IMR-90 (cell line): Measurements from ENCODE around the gene CUX1. TPM values are rescaled to one million over a fixed set of nuclear protein-coding genes. Genes with fewer than 3 reads are reported as not detected.

Experiments
- ATAC-seq: fragments of 200-7000 bp; cut with Tn5 transposase; 2 replicates; pipeline ENCODE4 v1.9.1; 2020; ENCODE audit warnings: low read depth, mild to moderate bottlenecking, moderate library complexity
- BruUV-seq: library from RNA; stranded (reverse); fragments of 400-500 nt; replicated peaks from 2 replicates; lab custom pipeline; 2021; lab: Mats Ljungman, UMichigan
- CTCF ChIA-PET: fragments of 300-600 bp; formaldehyde crosslinking; extraction: SDS; loops from one replicate; lab custom pipeline; 2021; ENCODE audit warnings: antibody characterized with exemption; lab: Yijun Ruan, JAX
- POLR2A ChIA-PET: fragments of 300-600 bp; sonication (Branson Sonifier 250); formaldehyde crosslinking; loops from one replicate; lab custom pipeline; 2022; ENCODE audit warnings: antibody characterized with exemption; ENCODE audit not compliant: unreplicated experiment; lab: Charles Lee
- DNase-seq: peaks from one replicate; pipeline ENCODE4 v3.0.0; 2013
- H2AFZ ChIP-seq: replicated peaks from 2 replicates; pipeline ENCODE3; 2013; ENCODE audit warnings: low read length, mild to moderate bottlenecking; ENCODE audit not compliant: poor library complexity
- H2AK5ac ChIP-seq: 2 replicates; pipeline ENCODE4 v1.6.1; 2013; ENCODE audit warnings: low read depth, low read length, inconsistent platforms
- H2AK9ac ChIP-seq: replicated peaks from 2 replicates; pipeline ENCODE3; 2013; ENCODE audit warnings: mild to moderate bottlenecking, low read depth, low read length, moderate library complexity; ENCODE audit not compliant: poor library complexity
- H2BK120ac ChIP-seq: 2 replicates; pipeline ENCODE4 v1.6.1; 2013; ENCODE audit warnings: low read depth, low read length, inconsistent platforms
- H2BK15ac ChIP-seq: 3 replicates; pipeline ENCODE4 v1.6.1; 2013; ENCODE audit warnings: low read depth, low read length, inconsistent platforms
- H2BK20ac ChIP-seq: 2 replicates; pipeline ENCODE4 v1.6.1; 2013; ENCODE audit warnings: low read depth, mild to moderate bottlenecking, inconsistent platforms, low read length, moderate library complexity
- H2BK5ac ChIP-seq: 2 replicates; pipeline ENCODE4 v1.6.1; 2013; ENCODE audit warnings: mild to moderate bottlenecking, low read depth, low read length, inconsistent platforms; ENCODE audit not compliant: poor library complexity, severe bottlenecking
- H3K14ac ChIP-seq: replicated peaks from 2 replicates; pipeline ENCODE4 v1.6.1; 2013; ENCODE audit warnings: low read depth, low read length, inconsistent platforms
- H3K18ac ChIP-seq: 2 replicates; pipeline ENCODE4 v1.6.1; 2013; ENCODE audit warnings: low read depth, low read length, control low read depth
- H3K23ac ChIP-seq: 2 replicates; pipeline ENCODE4 v1.6.1; 2013; ENCODE audit warnings: low read depth, low read length, inconsistent platforms
- H3K27ac ChIP-seq: 2 replicates; pipeline ENCODE4 v1.5.1; 2013; ENCODE audit warnings: mild to moderate bottlenecking, control low read depth, low read length; ENCODE audit not compliant: insufficient read depth
- H3K27me3 ChIP-seq: 2 replicates; pipeline ENCODE4 v1.6.1; 2013; ENCODE audit warnings: low read length; ENCODE audit not compliant: control insufficient read depth, insufficient read depth
- H3K36me3 ChIP-seq: 2 replicates; pipeline ENCODE4 v1.6.1; 2013; ENCODE audit warnings: low read length, mixed read lengths; ENCODE audit not compliant: control insufficient read depth, insufficient read depth
- H3K4ac ChIP-seq: 2 replicates; pipeline ENCODE4 v1.6.1; 2013; ENCODE audit warnings: low read depth, low read length, inconsistent platforms
- H3K4me1 ChIP-seq: 2 replicates; pipeline ENCODE4 v1.6.1; 2013; ENCODE audit warnings: low read length, mixed read lengths; ENCODE audit not compliant: control insufficient read depth, insufficient read depth
- H3K4me2 ChIP-seq: 2 replicates; pipeline ENCODE4 v1.6.1; 2013; ENCODE audit warnings: low read depth, mild to moderate bottlenecking, control low read depth, low read length, moderate library complexity
- H3K4me3 ChIP-seq: 2 replicates; pipeline ENCODE4 v1.5.1; 2013; ENCODE audit warnings: low read depth, mild to moderate bottlenecking, control low read depth, low read length, moderate library complexity; ENCODE audit not compliant: insufficient read depth
- H3K56ac ChIP-seq: 2 replicates; pipeline ENCODE4 v1.6.1; 2013; ENCODE audit warnings: low read length, inconsistent platforms; ENCODE audit not compliant: insufficient read depth; ENCODE audit errors: extremely low read depth
- H3K79me1 ChIP-seq, 2 experiments: 2 replicates each; pipeline ENCODE4 v1.6.1; 2013; ENCODE audit warnings: low read length in 2 of 2, inconsistent platforms in 1 of 2, low read depth in 1 of 2
- H3K9ac ChIP-seq: 2 replicates; pipeline ENCODE4 v1.6.1; 2013; ENCODE audit warnings: low read depth, low read length, control low read depth
- H3K9me1 ChIP-seq: 2 replicates; pipeline ENCODE4 v1.6.1; 2013; ENCODE audit warnings: low read length, inconsistent platforms; ENCODE audit not compliant: insufficient read depth
- H3K9me3 ChIP-seq: 2 replicates; pipeline ENCODE4 v1.6.1; 2013; ENCODE audit warnings: low read length; ENCODE audit not compliant: control insufficient read depth, insufficient read depth
- H4K20me1 ChIP-seq: 2 replicates; pipeline ENCODE4 v1.6.1; 2013; ENCODE audit warnings: low read length, inconsistent platforms; ENCODE audit not compliant: insufficient read depth
- H4K5ac ChIP-seq: 2 replicates; pipeline ENCODE4 v1.6.1; 2013; ENCODE audit warnings: mild to moderate bottlenecking, low read depth, low read length, control low read depth
- H4K8ac ChIP-seq, 2 experiments: 2 replicates each; pipeline ENCODE4 v1.6.1; 2013; ENCODE audit warnings: low read depth in 2 of 2, low read length in 2 of 2, control low read depth in 1 of 2, inconsistent platforms in 1 of 2
- H4K91ac ChIP-seq: 2 replicates; pipeline ENCODE4 v1.6.1; 2013; ENCODE audit warnings: low read depth, low read length, inconsistent platforms; ENCODE audit not compliant: insufficient read depth
- CEBPB ChIP-seq: IDR thresholded peaks from 2 replicates; pipeline ENCODE4 v1.6.1; 2012; ENCODE audit warnings: low read depth, low read length, improper control_type of control experiment
- CHD1 ChIP-seq: IDR thresholded peaks from 2 replicates; pipeline ENCODE4 v1.6.1; 2012; ENCODE audit warnings: low read depth, low read length, improper control_type of control experiment
- CTCF ChIP-seq: conservative IDR thresholded peaks from 2 replicates; pipeline ENCODE4 v1.5.1; 2012; ENCODE audit warnings: mild to moderate bottlenecking, low read depth, low read length, improper control_type of control experiment
- FOS ChIP-seq: fragments of 150-350 bp; IDR thresholded peaks from 2 replicates; pipeline ENCODE4 v1.6.1; 2016; ENCODE audit warnings: low read depth, low read length
- MAFK ChIP-seq: IDR thresholded peaks from 2 replicates; pipeline ENCODE4 v1.6.1; 2012; ENCODE audit warnings: low read depth, low read length, improper control_type of control experiment
- MAZ ChIP-seq: IDR thresholded peaks from 2 replicates; pipeline ENCODE4 v1.6.1; 2012; ENCODE audit warnings: low read depth, mild to moderate bottlenecking, low read length, improper control_type of control experiment, moderate library complexity, borderline replicate concordance
- NFE2L2 ChIP-seq: fragments of 150-350 bp; IDR thresholded peaks from 2 replicates; pipeline ENCODE4 v1.6.1; 2016; ENCODE audit warnings: low read depth, mild to moderate bottlenecking, low read length
- POLR2A ChIP-seq: IDR thresholded peaks from 2 replicates; pipeline ENCODE4 v1.6.1; 2012; ENCODE audit warnings: mild to moderate bottlenecking, low read depth, low read length
- RAD21 ChIP-seq: IDR thresholded peaks from 2 replicates; pipeline ENCODE4 v1.6.1; 2012; ENCODE audit warnings: low read length, improper control_type of control experiment
- RCOR1 ChIP-seq: IDR thresholded peaks from 2 replicates; pipeline ENCODE4 v1.6.1; 2012; ENCODE audit warnings: mild to moderate bottlenecking, low read length, improper control_type of control experiment; ENCODE audit not compliant: insufficient replicate concordance
- WGBS, 2 experiments: methylation state at CpG; one replicate each; pipeline versions ENCODE4 v1.1.5 to v1.1.7; 2013; ENCODE audit warnings: missing lambda C conversion rate in 2 of 2; ENCODE audit not compliant: insufficient read length in 1 of 2; ENCODE audit errors: extremely low coverage in 2 of 2; 5-methylcytosine and 5-hydroxymethylcytosine counted together
- dilution Hi-C: fragments of 300-500 bp; cut with HindIII; formaldehyde crosslinking; loops from one replicate; pipeline ENCODE4 v1.14.3; 2018; ENCODE audit warnings: low sequenced_read_pairs; ENCODE audit not compliant: unreplicated experiment
- in situ Hi-C: fragments of 300-500 bp; cut with MboI; formaldehyde crosslinking; loops from 3 replicates; pipeline ENCODE4 v1.14.3; 2019; ENCODE audit warnings: low sequenced_read_pairs, inconsistent platforms, mixed read lengths
- intact Hi-C: fragments of 100-400 bp; cut with micrococcal nuclease; formaldehyde crosslinking; loops from 2 replicates; pipeline ENCODE4 v1.10.0; 2022
- polyA plus RNA-seq, 3 experiments: library from polyadenylated mRNA; depleted of rRNA; stranded (reverse); fragments of >200 nt; gene quantifications; 2 replicates each; pipeline ENCODE4 v1.2.3, GENCODE V29; 2012; ENCODE audit warnings: low replicate concordance in 1 of 3
- total RNA-seq: library from RNA; depleted of rRNA; stranded (reverse); fragments of >200 nt; gene quantifications from 2 replicates; pipeline ENCODE4 v1.2.3, GENCODE V29; 2012
- TF ChIP-seq, protein P1 (sequence below): fragments of 150-350 bp; IDR thresholded peaks from 2 replicates; pipeline ENCODE4 v1.6.1; 2016; ENCODE audit warnings: low read depth, mild to moderate bottlenecking, low read length, moderate library complexity, borderline replicate concordance

CUX1 gene
- total and polyA plus RNA-seq, 2 of the 4 experiments (the other 2 are of a cell fraction): 19.7 to 46.4 TPM

GRCh38 chr7:102085218-102085772 lies 267.9 kb downstream of the CUX1 start:
- no peak overlapping the region for H3K18ac ChIP-seq
- in situ Hi-C loops: no loop called here
- peaks cover 19% of the 10 kb centered on the region for H3K9me3 ChIP-seq
- no peaks in the 10 kb centered on the region for H3K4me1 ChIP-seq
- ChIA-PET POLR2A (no interaction called here), CTCF (no interaction called here)
- H2AK5ac ChIP-seq: no peak overlapping the region
- no peaks in the 10 kb centered on the region for H4K20me1 ChIP-seq
- BruUV-seq: no TSS peak
- no peak overlapping the region for H2BK120ac ChIP-seq
- peaks cover 15 to 27% of the 10 kb centered on the region in 2 experiments; a peak in 3 of 4 replicates for H3K79me1 ChIP-seq
- no peak overlapping the region for H3K4me2 ChIP-seq
- H3K36me3 ChIP-seq: peaks cover 16% of the 10 kb centered on the region
- no peak overlapping the region for H2BK15ac ChIP-seq
- TF ChIP-seq CEBPB: no peak
- no peak for TF ChIP-seq MAZ
- TF ChIP-seq RAD21: no peak
- TF ChIP-seq CHD1: no peak
- TF ChIP-seq, protein P1, sequence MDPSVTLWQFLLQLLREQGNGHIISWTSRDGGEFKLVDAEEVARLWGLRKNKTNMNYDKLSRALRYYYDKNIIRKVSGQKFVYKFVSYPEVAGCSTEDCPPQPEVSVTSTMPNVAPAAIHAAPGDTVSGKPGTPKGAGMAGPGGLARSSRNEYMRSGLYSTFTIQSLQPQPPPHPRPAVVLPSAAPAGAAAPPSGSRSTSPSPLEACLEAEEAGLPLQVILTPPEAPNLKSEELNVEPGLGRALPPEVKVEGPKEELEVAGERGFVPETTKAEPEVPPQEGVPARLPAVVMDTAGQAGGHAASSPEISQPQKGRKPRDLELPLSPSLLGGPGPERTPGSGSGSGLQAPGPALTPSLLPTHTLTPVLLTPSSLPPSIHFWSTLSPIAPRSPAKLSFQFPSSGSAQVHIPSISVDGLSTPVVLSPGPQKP: no peak
- no peak for TF ChIP-seq CTCF
- no peak for TF ChIP-seq POLR2A
- no peak for TF ChIP-seq RCOR1
- no peak for TF ChIP-seq MAFK
- TF ChIP-seq FOS: no peak
- TF ChIP-seq NFE2L2: no peak
- H3K56ac ChIP-seq: no peak overlapping the region
- H2AK9ac ChIP-seq: no peak overlapping the region
- H2BK20ac ChIP-seq: no peak overlapping the region
- intact Hi-C loops: loop anchor here (10.0 kb wide), 1 partner anchor 50 kb away; no protein-coding TSS in a partner anchor
- H3K9ac ChIP-seq: no peak overlapping the region
- H3K9me1 ChIP-seq: no peaks in the 10 kb centered on the region
- DNase-seq (no peak), ATAC-seq (no peak)
- dilution Hi-C loops: no loop called here
- no peak overlapping the region for H3K27ac ChIP-seq
- no peak overlapping the region for H3K4ac ChIP-seq
- H3K14ac ChIP-seq: no peak overlapping the region
- H2BK5ac ChIP-seq: no peak overlapping the region
- H4K5ac ChIP-seq: no peak overlapping the region
- H4K91ac ChIP-seq: no peak overlapping the region
- no peak overlapping the region for H4K8ac ChIP-seq
- no peaks in the 10 kb centered on the region for H3K27me3 ChIP-seq
- no peak overlapping the region for H3K23ac ChIP-seq
- no peak overlapping the region for H2AFZ ChIP-seq
- no CpG with 5 or more reads among the region's 5 CpGs for WGBS, 2 experiments
- H3K4me3 ChIP-seq: no peak overlapping the region
